ENCODE data around the gene PLXND1.
A peak's percentile ranks its signal among the peaks of the same experiment; 100 is the strongest.

The PLXND1 gene

DNA sequence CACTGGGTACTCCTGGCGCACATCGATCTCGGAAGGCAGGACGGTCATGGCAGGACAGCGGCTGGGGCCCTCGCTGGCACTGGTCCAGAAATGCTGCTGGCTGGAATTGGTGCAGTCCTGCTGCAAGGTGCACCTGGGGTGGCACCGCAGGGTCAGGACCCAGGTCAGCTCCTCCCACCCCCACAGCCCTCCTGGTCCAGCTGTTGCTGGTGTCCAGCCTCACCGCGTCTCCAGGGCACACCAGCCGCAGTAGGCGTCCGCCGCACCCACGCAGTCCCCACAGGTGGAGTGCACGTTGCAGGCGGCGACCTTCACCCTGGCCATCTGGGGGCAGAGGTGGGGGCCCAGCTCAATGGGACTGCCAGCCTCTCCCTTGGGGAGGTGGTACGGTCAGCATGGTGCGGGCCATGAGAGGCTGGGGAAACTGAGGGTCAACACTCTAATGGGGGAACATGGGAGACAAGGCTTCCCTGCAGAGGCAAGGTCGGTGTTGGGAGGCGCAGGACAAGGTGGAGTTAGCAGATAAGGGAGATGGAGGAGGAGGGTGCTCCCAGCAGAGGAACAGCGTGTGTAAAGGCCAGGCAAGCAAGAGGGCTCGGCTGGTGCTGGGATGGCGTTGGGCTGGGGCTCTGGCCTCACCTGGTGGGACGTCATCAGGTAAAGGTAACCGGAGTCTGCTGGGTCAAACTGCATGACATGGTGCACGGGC, 20.4 kb downstream of the PLXND1 start:
- DNase-seq (ENCODE audit: low read depth): no peak

DNA sequence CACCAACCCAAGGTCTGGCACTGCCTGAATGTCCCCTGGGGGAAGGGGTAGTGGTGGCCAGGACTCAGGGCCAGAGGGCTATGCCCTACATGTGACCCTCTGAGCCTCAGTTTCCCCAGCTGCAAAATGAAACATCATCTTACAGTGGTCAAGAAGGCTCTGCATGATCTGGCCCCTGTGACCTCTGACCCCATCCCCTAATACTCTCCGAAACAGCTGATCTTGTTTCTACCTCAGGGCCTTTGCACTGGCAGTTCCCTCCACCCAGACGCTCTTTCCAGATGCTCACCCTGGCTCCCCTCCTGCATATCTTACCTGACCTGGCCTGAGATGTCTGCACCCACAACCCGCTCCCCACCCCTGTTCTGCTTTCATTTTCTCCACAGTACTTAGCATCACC, 21.8 kb downstream of the PLXND1 start:
- no peak for DNase-seq (ENCODE audit: low read depth)

DNA sequence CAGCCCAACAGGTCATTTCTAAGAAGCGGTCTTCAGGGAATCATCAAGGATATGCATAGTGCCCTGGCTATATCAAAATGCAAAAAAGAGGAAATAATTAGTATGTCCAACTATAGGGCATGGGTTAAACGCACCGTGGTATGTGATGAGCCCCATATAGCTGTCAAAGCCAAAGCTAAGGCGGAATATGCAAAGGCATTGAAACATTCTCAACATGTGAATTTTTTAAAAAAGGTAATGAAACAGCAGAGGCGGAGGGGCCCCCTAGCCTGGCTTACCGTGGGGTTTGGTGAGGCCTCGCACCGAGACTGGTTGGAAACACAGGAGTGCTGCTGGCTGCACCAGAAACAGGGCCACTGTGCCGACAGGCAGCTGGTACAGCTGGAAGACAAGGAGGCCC, 23.2 kb downstream of the PLXND1 start:
- no peak for DNase-seq (ENCODE audit: low read depth)

DNA sequence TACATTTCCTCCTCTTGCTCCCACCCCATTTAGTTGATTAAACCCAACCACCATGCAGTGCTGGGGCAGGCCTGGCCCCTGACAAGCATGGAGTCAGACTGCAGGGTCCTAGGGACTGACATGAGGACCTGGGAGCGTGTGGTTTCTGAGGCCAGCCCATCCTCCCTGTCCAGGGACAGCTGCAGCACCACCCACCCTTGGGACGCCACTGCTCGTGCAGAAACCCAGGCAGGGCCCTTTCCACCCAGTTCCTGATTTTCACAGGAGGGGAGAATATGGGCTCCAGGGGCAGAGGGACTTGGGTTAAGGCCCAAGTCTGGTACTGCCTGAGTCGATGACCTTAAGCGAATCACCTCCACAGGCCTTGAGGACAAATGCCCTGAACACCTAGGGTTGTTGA, 23.7 kb downstream of the PLXND1 start:
- no peak for DNase-seq (ENCODE audit: low read depth)

DNA sequence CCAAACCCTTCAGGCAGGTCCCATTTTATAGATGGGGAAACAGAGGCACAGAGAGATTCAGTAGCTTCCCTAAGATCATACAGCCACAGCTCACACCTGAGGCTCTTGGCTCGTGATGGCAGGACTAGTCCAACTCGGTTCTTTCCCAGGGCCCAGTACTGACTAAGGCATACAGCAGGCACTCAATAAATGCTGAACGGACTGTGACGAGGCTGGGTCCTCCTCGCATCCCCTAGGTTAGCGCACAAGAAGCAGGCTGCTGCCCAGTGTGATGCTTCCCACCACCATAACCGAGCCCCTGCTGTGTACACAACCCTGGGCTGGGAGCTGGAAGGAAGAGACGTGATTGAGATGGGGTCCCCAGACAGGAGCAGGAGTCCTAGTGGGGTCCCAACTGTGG, 24.9 kb downstream of the PLXND1 start:
- no peak for DNase-seq (ENCODE audit: low read depth)

GRCh38 chr3:129579991-129580390, 26.5 kb downstream of the PLXND1 start:
- DNase-seq (ENCODE audit: low read depth): no peak

GRCh38 chr3:129577925-129578786, 28.3 kb downstream of the PLXND1 start:
- no peak for DNase-seq (ENCODE audit: low read depth)

GRCh38 chr3:129577366-129577765, 29.1 kb downstream of the PLXND1 start:
- no peak for DNase-seq (ENCODE audit: low read depth)

GRCh38 chr3:129576514-129577352, 29.7 kb downstream of the PLXND1 start:
- DNase-seq (ENCODE audit: low read depth): no peak

GRCh38 chr3:129575997-129576384, 30.5 kb downstream of the PLXND1 start:
- DNase-seq (ENCODE audit: low read depth): no peak

- no peak for DNase-seq (ENCODE audit: low read depth)
Observed at GRCh38 chr3:129575233-129575996, 31.1 kb downstream of the PLXND1 start.

GRCh38 chr3:129574206-129574605, 32.3 kb downstream of the PLXND1 start:
- DNase-seq (ENCODE audit: low read depth): no peak

DNA sequence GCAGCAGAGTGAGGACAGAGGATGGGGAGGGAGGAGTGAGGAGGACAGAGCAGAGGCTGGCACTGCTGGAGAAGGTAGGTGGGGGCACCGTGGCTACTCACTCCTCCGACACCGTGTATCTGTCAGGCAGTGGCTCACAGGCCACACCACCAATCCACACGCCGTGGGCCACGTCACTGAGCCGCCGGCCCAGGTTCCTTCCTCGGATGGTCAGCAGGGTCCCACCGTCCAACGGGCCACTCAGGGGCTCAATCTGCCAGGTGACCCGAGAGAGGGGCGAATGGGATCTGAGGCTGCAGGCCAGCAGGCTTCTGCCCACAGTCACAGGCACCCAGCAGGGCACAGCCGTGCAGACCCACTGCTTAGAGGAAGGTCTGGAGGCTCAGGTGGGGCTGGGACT, 33.0 kb downstream of the PLXND1 start:
- DNase-seq (ENCODE audit: low read depth): no peak

- no peak for DNase-seq (ENCODE audit: low read depth)
Observed at GRCh38 chr3:129572603-129573002, 33.9 kb downstream of the PLXND1 start.

- DNase-seq (ENCODE audit: low read depth): no peak
Observed at GRCh38 chr3:129571605-129572547, 34.6 kb downstream of the PLXND1 start.

GRCh38 chr3:129569856-129570255, 36.6 kb downstream of the PLXND1 start:
- no peak for DNase-seq (ENCODE audit: low read depth)

DNA sequence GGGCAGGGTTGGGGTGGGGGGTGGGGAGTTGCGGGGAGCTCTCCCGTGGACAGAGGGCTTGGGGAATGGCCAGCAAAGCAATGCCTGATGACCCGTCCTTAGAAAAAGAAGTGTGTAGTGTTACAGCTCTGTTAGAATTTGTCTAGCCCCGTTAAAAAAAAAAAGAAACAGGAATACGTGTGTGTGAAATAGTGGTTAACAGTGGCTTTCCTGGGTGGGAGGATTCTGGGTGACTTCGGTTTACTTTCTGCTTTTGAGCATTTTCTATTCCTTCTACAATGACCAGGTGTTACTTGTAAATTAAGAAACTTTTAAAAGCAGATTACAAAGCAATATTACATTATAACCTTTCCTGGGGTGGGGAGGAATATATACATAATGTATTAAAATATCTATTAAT, 38.5 kb downstream of the PLXND1 start:
- DNase-seq (ENCODE audit: low read depth): no peak

DNA sequence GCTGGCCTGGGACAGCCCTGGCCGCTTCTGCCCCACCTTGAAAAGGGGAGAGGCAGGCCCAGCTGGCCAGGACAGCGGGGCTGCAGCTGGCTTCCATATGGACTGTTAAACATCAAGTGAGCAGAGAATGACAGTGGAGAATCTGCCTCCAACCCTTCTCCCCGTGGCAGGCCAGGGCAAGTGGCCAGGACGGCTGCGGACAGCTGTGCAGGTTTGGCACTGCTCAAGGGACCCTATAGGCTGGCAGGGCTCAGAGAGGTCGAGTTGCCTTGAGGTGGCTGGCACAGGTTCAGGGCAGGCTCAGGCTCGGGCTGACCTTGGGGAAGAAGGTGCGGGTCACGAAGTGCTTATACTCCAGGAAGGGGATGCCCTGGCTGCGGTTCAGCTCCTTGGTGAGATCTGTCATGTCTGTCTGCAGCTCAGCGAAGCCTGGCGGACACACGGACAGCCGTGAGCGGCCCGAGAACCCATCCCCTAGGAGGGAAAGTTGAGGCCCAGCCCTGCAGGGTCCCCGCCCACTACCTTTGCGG, 39.2 kb downstream of the PLXND1 start:
- DNase-seq (ENCODE audit: low read depth): no peak

DNA sequence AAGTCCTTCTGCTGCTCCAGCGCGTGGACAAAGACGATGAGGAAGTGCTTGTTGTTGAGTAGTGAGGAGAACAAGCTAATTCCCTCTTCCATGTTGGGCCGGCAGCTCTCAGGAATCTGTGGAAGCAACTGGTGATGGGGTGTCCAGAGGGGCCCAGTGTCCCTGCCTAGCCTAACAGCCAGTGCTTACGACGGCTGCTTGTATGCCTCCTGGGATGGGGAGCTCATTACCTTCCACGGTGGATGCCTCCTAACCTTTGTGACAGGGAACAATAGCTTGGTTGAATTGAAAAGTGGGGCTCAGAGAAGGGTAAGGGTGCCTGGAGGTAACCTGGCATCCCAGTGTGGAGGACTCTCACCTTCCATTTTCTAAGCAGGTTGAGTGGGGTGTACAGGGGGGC, 40.6 kb downstream of the PLXND1 start:
- DNase-seq (ENCODE audit: low read depth): no peak

- DNase-seq (ENCODE audit: low read depth): peak; percentile 26
Observed at GRCh38 chr3:129564981-129565644, 41.4 kb downstream of the PLXND1 start.

Measured in EH (cell line).